ENCODE data around the gene HK3.

The HK3 gene

GRCh38 chr5:176870110-176870591, 29.0 kb downstream of the HK3 start:
- DNase-seq (ENCODE audit: low read depth in 3 of 3) = no peak

GRCh38 chr5:176869501-176870109, 29.5 kb downstream of the HK3 start:
- DNase-seq (ENCODE audit: low read depth in 3 of 3) = no peak

- DNase-seq (ENCODE audit: low read depth in 3 of 3) = no peak
Observed at GRCh38 chr5:176868731-176869130, 30.4 kb downstream of the HK3 start.

GRCh38 chr5:176868126-176868525, 31.0 kb downstream of the HK3 start:
- no peak for DNase-seq (ENCODE audit: low read depth in 3 of 3)

- no peak for DNase-seq (ENCODE audit: low read depth in 3 of 3)
Observed at GRCh38 chr5:176866707-176867310, 32.3 kb downstream of the HK3 start.

GRCh38 chr5:176865964-176866363, 33.2 kb downstream of the HK3 start:
- no peak for DNase-seq (ENCODE audit: low read depth in 3 of 3)

GRCh38 chr5:176864755-176865154, 34.4 kb downstream of the HK3 start:
- no peak for DNase-seq (ENCODE audit: low read depth in 3 of 3)

GRCh38 chr5:176863765-176864098, 35.4 kb downstream of the HK3 start:
- no peak for DNase-seq (ENCODE audit: low read depth in 3 of 3)

- DNase-seq (ENCODE audit: low read depth in 3 of 3) = no peak
Observed at GRCh38 chr5:176863041-176863764, 35.9 kb downstream of the HK3 start.

GRCh38 chr5:176862330-176862995, 36.7 kb downstream of the HK3 start:
- DNase-seq (ENCODE audit: low read depth in 3 of 3) = no peak

- no peak for DNase-seq (ENCODE audit: low read depth in 3 of 3)
Observed at GRCh38 chr5:176861276-176861675, 37.9 kb downstream of the HK3 start.

- no peak for DNase-seq (ENCODE audit: low read depth in 3 of 3)
Observed at GRCh38 chr5:176860381-176860780, 38.8 kb downstream of the HK3 start.

GRCh38 chr5:176859916-176860315, 39.2 kb downstream of the HK3 start:
- DNase-seq (ENCODE audit: low read depth in 3 of 3) = no peak

GRCh38 chr5:176857894-176858273, 41.3 kb downstream of the HK3 start:
- no peak for DNase-seq (ENCODE audit: low read depth in 3 of 3)

GRCh38 chr5:176857216-176857893, 41.8 kb downstream of the HK3 start:
- DNase-seq (ENCODE audit: low read depth in 3 of 3) = no peak

- DNase-seq (ENCODE audit: low read depth in 3 of 3) = no peak
Observed at GRCh38 chr5:176856746-176857145, 42.4 kb downstream of the HK3 start.

- DNase-seq (ENCODE audit: low read depth in 3 of 3) = no peak
Observed at GRCh38 chr5:176855598-176855997, 43.5 kb downstream of the HK3 start.

GRCh38 chr5:176854164-176854563, 45.0 kb downstream of the HK3 start:
- no peak for DNase-seq (ENCODE audit: low read depth in 3 of 3)

- no peak for DNase-seq (ENCODE audit: low read depth in 3 of 3)
Observed at GRCh38 chr5:176853151-176853778, 45.9 kb downstream of the HK3 start.

- no peak for DNase-seq (ENCODE audit: low read depth in 3 of 3)
Observed at GRCh38 chr5:176851871-176852658, 47.1 kb downstream of the HK3 start.

- DNase-seq (ENCODE audit: low read depth in 3 of 3) = no peak
Observed at GRCh38 chr5:176851380-176851779, 47.8 kb downstream of the HK3 start.

All from stimulated activated CD4-positive, alpha-beta T cell treated with anti-CD3 and anti-CD28 coated beads, TNF-alpha, amount 100 ng/mL, for 48 hours (primary cell).